ENCODE measurements around the gene MCC. TPM values are rescaled to one million over a fixed set of nuclear protein-coding genes. Genes with fewer than 3 reads are reported as not detected.

MCC gene
- total RNA-seq, 1 experiment from 2014 or later, result 23.5 TPM

GRCh38 chr5:113232667-113233066 is 255.6 kb downstream of the MCC start:
- Mint-ChIP-seq H3K4me1 (peaks cover 75% of the 10 kb centered on the region), H3K9me3 (no peaks in the 10 kb centered on the region), H3K4me3 (no peak overlapping the region), H3K27ac (no peak overlapping the region), H3K27me3 (ENCODE audit: low read depth) (no peaks in the 10 kb centered on the region), H3K36me3 (no peaks in the 10 kb centered on the region)
- no peak for DNase-seq (ENCODE audit: low spot score)
- CTCF ChIA-PET, result no interaction called here
- POLR2A ChIA-PET, result no interaction called here
- TF ChIP-seq MLX (CRISPR knock-in tag; IDR thresholded peaks at IDR 0.05) (no peak), ESRRA (CRISPR knock-in tag; IDR thresholded peaks at IDR 0.05; ENCODE audit: borderline replicate concordance) (no peak), USF2 (CRISPR knock-in tag; IDR thresholded peaks at IDR 0.05) (no peak), E2F5 (CRISPR knock-in tag; IDR thresholded peaks at IDR 0.05) (no peak), HMGXB4 (CRISPR knock-in tag; IDR thresholded peaks at IDR 0.05) (no peak), ZNF671 (CRISPR knock-in tag; IDR thresholded peaks at IDR 0.05) (no peak), TCF7 (CRISPR knock-in tag; IDR thresholded peaks at IDR 0.05; ENCODE audit: low read depth) (no peak), AR (CRISPR knock-in tag; IDR thresholded peaks at IDR 0.05) (no peak), SP1 (CRISPR knock-in tag; conservative IDR thresholded peaks at IDR 0.05) (no peak), ARID4B (CRISPR knock-in tag; IDR thresholded peaks at IDR 0.05; ENCODE audit: borderline replicate concordance) (no peak)
- ATAC-seq, result no peak

GRCh38 chr5:113232221-113232620 is 256.0 kb downstream of the MCC start:
- Mint-ChIP-seq H3K4me1 (peaks cover 70% of the 10 kb centered on the region), H3K27ac (no peak overlapping the region), H3K27me3 (ENCODE audit: low read depth) (no peaks in the 10 kb centered on the region), H3K36me3 (no peaks in the 10 kb centered on the region), H3K9me3 (no peaks in the 10 kb centered on the region), H3K4me3 (no peak overlapping the region)
- ATAC-seq (no peak), DNase-seq (ENCODE audit: low spot score) (no peak)
- ChIA-PET CTCF (no interaction called here), POLR2A (no interaction called here)
- TF ChIP-seq CBFB (CRISPR knock-in tag; IDR thresholded peaks at IDR 0.05; ENCODE audit: low read depth) (no peak), ZNF281 (CRISPR knock-in tag; IDR thresholded peaks at IDR 0.05) (no peak), IRF1 (CRISPR knock-in tag; IDR thresholded peaks at IDR 0.05) (no peak), ZNF396 (CRISPR knock-in tag; IDR thresholded peaks at IDR 0.05; ENCODE audit: borderline replicate concordance) (no peak), HMGXB4 (CRISPR knock-in tag; IDR thresholded peaks at IDR 0.05) (no peak)
